Dendritic cell treated with granulocyte-macrophage colony-stimulating factor and Interleukin-4, amounts not matched to agents 40 ng/mL and 50 ng/mL, for 4 days (primary cell): Measurements from ENCODE around the gene STX2.
"Not testable (repeated sequence)": the region's sequence is repeated elsewhere in the genome, so short reads cannot be mapped to it uniquely, and the experiment has no call there.

ENCODE experiments used
- H3K27ac Mint-ChIP-seq: one replicate; pipeline ENCODE4 v1.8.0; 2022; ENCODE audit warnings: mild to moderate bottlenecking, mixed read lengths
- H3K27me3 Mint-ChIP-seq: one replicate; pipeline ENCODE4 v1.8.0; 2022; ENCODE audit warnings: mild to moderate bottlenecking, mixed read lengths
- H3K36me3 Mint-ChIP-seq: one replicate; pipeline ENCODE4 v1.8.0; 2022; ENCODE audit warnings: low read depth, mixed read lengths
- H3K4me1 Mint-ChIP-seq: one replicate; pipeline ENCODE4 v1.8.0; 2022; ENCODE audit warnings: low read depth, mixed read lengths
- H3K4me3 Mint-ChIP-seq: one replicate; pipeline ENCODE4 v1.8.0; 2022; ENCODE audit warnings: mild to moderate bottlenecking, moderate library complexity, mixed read lengths
- H3K9me3 Mint-ChIP-seq: one replicate; pipeline ENCODE4 v1.8.0; 2022; ENCODE audit warnings: mixed read lengths
- intact Hi-C: fragments of 100-400 bp; cut with micrococcal nuclease; formaldehyde crosslinking; loops from one replicate; pipeline ENCODE4 v1.15.0; 2022

STX2 gene

DNA sequence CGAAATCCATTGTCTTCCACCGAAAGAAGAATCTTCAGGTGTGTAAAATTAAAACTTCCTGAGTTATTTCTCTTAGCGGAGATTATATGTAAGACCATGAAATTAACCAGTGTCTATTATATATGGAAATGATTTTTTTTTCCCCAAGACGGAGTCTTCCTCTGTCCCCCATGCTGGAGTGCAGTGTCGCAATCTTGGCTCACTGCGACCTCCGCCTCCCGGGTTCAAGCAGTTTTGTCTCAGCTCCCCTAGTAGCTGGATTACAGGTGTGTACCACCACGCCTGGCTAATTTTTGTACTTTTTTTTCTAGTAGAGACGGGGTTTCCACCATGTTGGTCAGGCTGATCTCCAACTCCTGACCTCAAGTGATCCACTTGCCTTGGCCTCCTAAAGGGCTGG is 35.6 kb upstream of the STX2 start:
- intact Hi-C loops = no loop called here
- Mint-ChIP-seq H3K36me3 (peaks cover 55% of the 10 kb centered on the region), H3K4me1 (peaks cover 50% of the 10 kb centered on the region), H3K27ac (no peak overlapping the region), H3K9me3 (no peaks in the 10 kb centered on the region), H3K4me3 (no peak overlapping the region), H3K27me3 (peaks cover 3% of the 10 kb centered on the region)

DNA sequence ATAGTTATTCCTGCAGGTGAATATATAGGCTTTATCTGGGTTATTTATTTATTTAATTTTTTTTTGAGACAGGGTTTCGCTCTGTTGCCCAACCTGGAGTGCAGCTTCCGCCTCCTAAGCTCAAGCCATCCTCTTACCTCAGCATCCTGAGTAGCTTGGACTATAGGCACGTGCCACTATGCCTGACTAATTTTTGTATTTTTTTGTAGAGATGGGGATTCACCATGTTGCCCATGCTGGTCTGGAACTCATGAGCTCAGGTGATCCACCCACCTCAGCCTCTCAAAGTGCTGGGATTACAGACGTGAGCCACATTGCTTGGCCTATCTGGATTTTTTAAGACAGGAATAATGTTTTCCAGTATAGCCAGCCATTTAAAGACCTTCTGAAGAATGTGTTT is 34.8 kb upstream of the STX2 start:
- intact Hi-C loops = no loop called here
- peaks cover 41% of the 10 kb centered on the region for H3K4me1 Mint-ChIP-seq

DNA sequence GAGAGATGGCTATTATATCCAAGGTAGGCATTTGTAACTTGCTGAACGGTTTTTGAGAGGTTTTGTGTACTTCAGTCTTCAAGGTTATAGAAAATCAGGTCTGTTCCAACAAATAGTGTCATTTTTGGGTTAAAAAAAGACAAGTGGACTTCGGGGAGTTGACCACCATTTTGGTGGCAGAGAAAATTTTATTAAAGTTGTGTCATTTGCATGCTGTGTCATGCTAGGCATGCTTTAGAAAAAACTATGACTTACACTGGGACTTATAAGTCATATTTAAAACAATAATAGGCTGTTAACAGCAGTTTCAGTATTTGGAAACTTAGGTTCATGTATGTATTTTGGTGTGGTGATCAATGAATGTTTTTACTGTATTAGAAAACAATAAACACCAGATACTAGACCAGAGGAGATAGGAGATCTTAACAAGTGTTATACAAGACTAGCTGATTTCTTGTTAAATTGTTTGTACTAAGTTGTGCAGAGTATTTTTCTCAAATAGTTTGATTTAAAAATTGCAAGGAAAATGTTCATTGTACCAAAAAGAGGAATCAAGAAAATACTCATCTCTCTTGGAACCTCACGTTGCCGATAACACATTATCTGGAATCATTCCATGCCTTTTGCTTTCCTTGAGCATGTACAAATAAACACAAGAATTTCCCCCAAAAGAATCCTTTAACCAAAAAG is 34.2 kb upstream of the STX2 start:
- Mint-ChIP-seq H3K27ac (peak overlapping the region; percentile 90), H3K4me3 (peak overlapping the region; percentile 92), H3K36me3 (peaks cover 55% of the 10 kb centered on the region), H3K9me3 (no peaks in the 10 kb centered on the region), H3K27me3 (no peaks in the 10 kb centered on the region), H3K4me1 (peaks cover 41% of the 10 kb centered on the region)
- intact Hi-C loops = no loop called here

More for the DNA sequence above, 34.8 kb upstream of the STX2 start:
- H3K27ac Mint-ChIP-seq = no peak overlapping the region
- H3K9me3 Mint-ChIP-seq = no peaks in the 10 kb centered on the region
- H3K36me3 Mint-ChIP-seq = peaks cover 55% of the 10 kb centered on the region
- no peaks in the 10 kb centered on the region for H3K27me3 Mint-ChIP-seq
- no peak overlapping the region for H3K4me3 Mint-ChIP-seq

DNA sequence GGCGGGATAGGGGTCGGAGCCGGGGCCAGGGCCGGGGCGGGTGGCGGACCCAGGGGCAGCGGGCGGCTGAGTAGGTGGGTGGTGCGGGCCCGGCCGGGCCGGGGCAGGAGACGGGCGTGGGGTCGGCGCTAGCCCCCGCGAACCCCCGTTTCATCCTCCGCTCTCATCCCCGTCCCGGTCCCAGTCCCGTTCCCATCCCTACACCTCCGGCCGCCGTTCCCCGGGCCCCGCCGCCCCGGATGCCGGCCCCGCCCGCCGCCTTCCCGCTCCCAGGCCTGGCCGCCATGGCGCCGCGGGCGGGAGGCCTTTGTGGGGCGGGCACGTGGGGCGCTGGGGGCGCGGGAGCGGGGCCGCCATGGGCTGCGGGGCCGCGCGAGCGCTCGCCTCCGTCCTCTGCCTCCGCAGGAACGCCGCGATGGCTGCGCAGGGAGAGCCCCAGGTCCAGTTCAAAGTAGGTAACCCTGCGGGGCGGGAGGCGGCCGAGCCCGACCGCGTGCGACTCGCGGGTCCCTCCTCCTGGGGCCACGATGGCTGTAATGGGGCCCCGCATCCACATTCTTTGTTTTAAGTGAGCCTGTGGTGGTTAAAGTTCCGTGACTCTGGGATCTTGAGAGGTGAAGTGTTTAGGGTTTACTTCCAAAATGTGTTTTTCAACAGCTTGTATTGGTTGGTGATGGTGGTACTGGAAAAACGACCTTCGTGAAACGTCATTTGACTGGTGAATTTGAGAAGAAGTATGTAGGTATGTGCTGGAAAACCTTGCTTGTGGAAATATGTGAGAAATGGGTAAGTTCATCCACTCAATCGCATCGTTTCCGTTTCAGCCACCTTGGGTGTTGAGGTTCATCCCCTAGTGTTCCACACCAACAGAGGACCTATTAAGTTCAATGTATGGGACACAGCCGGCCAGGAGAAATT is 33.4 kb upstream of the STX2 start:
- Mint-ChIP-seq H3K27ac (peak overlapping the region; percentile 90), H3K27me3 (no peaks in the 10 kb centered on the region), H3K4me1 (peaks cover 38% of the 10 kb centered on the region), H3K9me3 (no peaks in the 10 kb centered on the region), H3K36me3 (peaks cover 52% of the 10 kb centered on the region), H3K4me3 (peak overlapping the region; percentile 92)
- intact Hi-C loops = no loop called here

GRCh38 chr12:130871286-130872178 is 32.5 kb upstream of the STX2 start, which contains the start of gene RAN:
TSS of gene RAN (plus strand) at chr12:130872066. CDS start at chr12:130872594, 528 bp downstream.
- intact Hi-C loops = loop anchor here (1.0 kb wide), 1 partner anchor 32 kb away; the partner anchor contains the start of gene STX2
- Mint-ChIP-seq H3K4me3 (peak within 1 kb of the TSS; percentile 92), H3K36me3 (peaks cover 43% of the 10 kb centered on the region), H3K27ac (peak within 1 kb of the TSS; percentile 90), H3K4me1 (peaks cover 35% of the 10 kb centered on the region), H3K27me3 (no peaks in the 10 kb centered on the region), H3K9me3 (no peaks in the 10 kb centered on the region)

DNA sequence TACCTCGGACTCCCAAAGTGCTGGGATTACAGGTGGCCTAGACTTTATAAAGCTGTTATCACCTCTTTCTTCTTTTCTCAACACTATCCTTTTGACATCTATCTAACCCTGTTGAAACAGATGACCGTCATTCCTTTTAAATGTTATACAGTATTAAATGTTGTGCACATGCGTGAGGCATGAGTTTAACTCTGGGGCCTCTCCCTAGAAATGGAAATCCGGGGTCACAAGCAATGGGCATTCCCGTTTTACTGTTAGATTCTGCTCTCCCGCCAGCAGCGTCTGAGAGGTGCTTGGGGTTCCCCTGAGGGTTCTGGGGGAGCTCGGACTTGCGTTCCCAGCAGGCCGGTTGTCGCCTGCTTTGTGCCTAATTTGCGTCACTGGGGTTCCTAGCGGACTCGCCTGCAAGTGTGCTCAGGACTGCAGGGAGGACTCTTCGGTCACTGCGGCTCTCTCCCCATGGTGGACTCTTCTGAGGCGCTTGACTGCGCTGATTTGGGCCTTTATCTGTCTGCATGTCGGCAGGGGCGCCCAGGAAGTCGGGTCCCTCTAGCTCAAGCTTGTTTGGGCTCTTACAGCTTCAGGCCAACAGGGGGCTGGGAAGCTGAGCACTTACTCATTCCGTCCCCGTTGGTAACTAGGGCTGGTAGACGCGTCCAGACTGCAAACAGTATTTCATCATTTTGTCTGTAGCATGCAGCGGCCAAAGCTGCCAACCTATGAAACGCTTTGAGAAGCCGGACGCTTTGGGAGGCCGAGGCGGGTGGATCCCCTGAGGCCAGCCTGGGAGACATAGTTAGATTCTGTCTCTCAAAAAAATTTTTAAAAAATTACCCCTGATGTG is 31.6 kb upstream of the STX2 start:
- Mint-ChIP-seq H3K4me3 (peak overlapping the region; percentile 90), H3K36me3 (peaks cover 34% of the 10 kb centered on the region), H3K9me3 (no peaks in the 10 kb centered on the region), H3K27ac (peak overlapping the region; percentile 90), H3K27me3 (no peaks in the 10 kb centered on the region), H3K4me1 (peaks cover 35% of the 10 kb centered on the region)
- intact Hi-C loops = loop anchor here (1.0 kb wide), 1 partner anchor 31 kb away; the partner anchor contains the start of gene STX2

GRCh38 chr12:130868412-130868811 is 29.4 kb upstream of the STX2 start:
- H3K9me3 Mint-ChIP-seq = no peaks in the 10 kb centered on the region
- H3K27me3 Mint-ChIP-seq = no peaks in the 10 kb centered on the region
- H3K27ac Mint-ChIP-seq = no peak overlapping the region
- H3K36me3 Mint-ChIP-seq = peaks cover 12% of the 10 kb centered on the region
- H3K4me1 Mint-ChIP-seq = peaks cover 21% of the 10 kb centered on the region
- intact Hi-C loops = no loop called here
- no peak overlapping the region for H3K4me3 Mint-ChIP-seq

- intact Hi-C loops = no loop called here
- H3K9me3 Mint-ChIP-seq = peaks cover 9% of the 10 kb centered on the region
- no peaks in the 10 kb centered on the region for H3K4me1 Mint-ChIP-seq
- no peaks in the 10 kb centered on the region for H3K36me3 Mint-ChIP-seq
- no peak overlapping the region for H3K27ac Mint-ChIP-seq
- H3K4me3 Mint-ChIP-seq = no peak overlapping the region
- H3K27me3 Mint-ChIP-seq = peaks cover 4% of the 10 kb centered on the region
Observed at GRCh38 chr12:130863298-130863697, 24.2 kb upstream of the STX2 start.

DNA sequence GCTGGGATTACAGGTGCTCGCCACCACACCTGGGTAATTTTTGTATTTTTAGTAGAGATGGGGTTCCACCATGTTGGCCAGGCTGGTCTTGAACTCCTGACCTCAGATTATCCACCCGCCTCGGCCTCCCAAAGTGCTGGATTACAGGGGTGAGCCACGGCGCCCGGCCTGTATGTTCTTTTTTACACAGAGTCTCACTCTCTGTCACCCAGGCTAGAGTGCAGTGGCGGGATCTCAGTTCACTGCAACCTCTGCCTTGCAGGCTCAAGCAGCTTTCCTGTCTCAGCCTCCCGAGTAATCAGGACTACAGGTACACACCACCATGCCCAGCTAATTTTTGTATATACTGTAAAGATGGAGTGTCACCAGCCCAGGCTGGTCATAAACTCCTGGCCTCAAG is 23.7 kb upstream of the STX2 start:
- intact Hi-C loops, H3K4me3 Mint-ChIP-seq, H3K4me1 Mint-ChIP-seq, H3K27me3 Mint-ChIP-seq, H3K36me3 Mint-ChIP-seq: not testable (repeated sequence)
- Mint-ChIP-seq H3K9me3 (peaks cover 14% of the 10 kb centered on the region), H3K27ac (peak overlapping the region; percentile 1)

DNA sequence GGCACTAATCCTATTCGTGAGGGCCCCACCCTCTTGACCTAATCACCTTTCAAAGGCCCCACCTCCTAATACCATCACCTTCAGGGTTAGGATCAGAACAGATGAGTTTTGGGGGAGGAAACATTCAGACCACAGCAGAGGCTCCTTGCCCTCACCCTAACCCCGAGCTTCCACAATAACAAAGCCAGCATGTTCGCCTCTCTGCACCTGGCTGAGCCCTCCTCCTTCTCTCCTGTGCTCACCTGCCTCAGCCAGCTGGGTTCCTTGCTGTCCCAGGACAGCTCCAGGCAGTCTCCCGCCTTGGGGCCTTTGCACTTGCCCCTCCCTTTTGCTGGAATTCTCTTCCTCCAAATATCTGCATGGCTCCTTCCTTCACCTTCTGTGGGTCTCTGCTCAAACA is 23.1 kb upstream of the STX2 start:
- Mint-ChIP-seq H3K9me3 (peaks cover 20% of the 10 kb centered on the region), H3K27me3 (peaks cover 4% of the 10 kb centered on the region), H3K4me3 (no peak overlapping the region), H3K36me3 (no peaks in the 10 kb centered on the region), H3K27ac (peak overlapping the region; percentile 1), H3K4me1 (no peaks in the 10 kb centered on the region)
- intact Hi-C loops = no loop called here

DNA sequence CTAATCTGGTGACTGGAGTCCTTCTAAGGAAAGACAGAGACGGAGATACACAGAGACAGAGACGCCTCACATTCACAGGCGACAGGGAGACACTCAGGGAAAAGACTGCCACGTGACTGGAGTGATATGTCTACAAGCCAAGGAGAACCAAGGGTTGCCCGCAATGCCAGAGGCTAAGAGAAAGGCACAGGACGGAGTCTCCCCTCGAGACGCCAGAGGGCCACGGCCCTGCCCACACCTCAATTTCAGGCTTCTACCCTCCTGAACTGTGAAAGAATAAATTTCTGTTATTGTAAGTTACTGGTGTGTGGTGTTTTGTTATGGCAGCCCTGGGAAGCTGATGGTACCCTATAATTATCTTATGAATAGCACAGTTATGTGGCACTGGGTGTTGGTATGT is 21.3 kb upstream of the STX2 start:
- no peak overlapping the region for H3K4me3 Mint-ChIP-seq
- peaks cover 28% of the 10 kb centered on the region for H3K9me3 Mint-ChIP-seq
- no peaks in the 10 kb centered on the region for H3K36me3 Mint-ChIP-seq
- no peaks in the 10 kb centered on the region for H3K4me1 Mint-ChIP-seq
- H3K27ac Mint-ChIP-seq = no peak overlapping the region
- intact Hi-C loops = no loop called here
- H3K27me3 Mint-ChIP-seq = peaks cover 14% of the 10 kb centered on the region

DNA sequence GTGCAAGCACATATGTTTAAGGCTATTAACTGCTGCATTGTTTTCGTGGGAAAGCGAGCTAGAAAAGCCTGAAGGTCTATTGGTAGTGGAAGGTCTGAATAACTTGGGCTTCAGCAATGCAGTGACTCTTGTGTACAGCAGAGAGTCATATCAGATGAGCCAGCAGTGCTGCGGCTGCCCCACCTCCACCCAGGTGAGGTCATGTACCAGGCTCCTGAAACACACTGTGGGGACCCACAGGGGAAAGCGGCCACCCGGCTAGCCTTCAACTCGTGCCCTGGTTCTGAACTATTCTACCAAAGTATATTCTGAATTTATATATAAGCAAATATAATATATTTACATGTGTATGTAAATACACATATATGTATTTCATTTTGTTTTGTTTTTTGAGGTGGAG is 20.1 kb upstream of the STX2 start:
- intact Hi-C loops = no loop called here
- H3K9me3 Mint-ChIP-seq = peaks cover 28% of the 10 kb centered on the region

GRCh38 chr12:130858084-130858483 is 19.0 kb upstream of the STX2 start:
- Mint-ChIP-seq H3K4me1 (no peaks in the 10 kb centered on the region), H3K36me3 (no peaks in the 10 kb centered on the region), H3K4me3 (no peak overlapping the region), H3K27me3 (peaks cover 21% of the 10 kb centered on the region), H3K9me3 (peaks cover 28% of the 10 kb centered on the region), H3K27ac (no peak overlapping the region)
- intact Hi-C loops = no loop called here

More for the DNA sequence above, 20.1 kb upstream of the STX2 start:
- Mint-ChIP-seq H3K36me3 (no peaks in the 10 kb centered on the region), H3K27ac (no peak overlapping the region), H3K4me3 (no peak overlapping the region), H3K4me1 (no peaks in the 10 kb centered on the region), H3K27me3 (peaks cover 16% of the 10 kb centered on the region)
